CD4-positive, alpha-beta T cell treated with Interleukin-4 for 4 hours (primary cell): ENCODE results near the gene GID4.
A peak's percentile ranks its signal among the peaks of the same experiment; 100 is the strongest.

Experiments
- DNase-seq: peaks from one replicate; pipeline ENCODE4 v3.0.0-alpha.2; 2020

The GID4 gene

DNA sequence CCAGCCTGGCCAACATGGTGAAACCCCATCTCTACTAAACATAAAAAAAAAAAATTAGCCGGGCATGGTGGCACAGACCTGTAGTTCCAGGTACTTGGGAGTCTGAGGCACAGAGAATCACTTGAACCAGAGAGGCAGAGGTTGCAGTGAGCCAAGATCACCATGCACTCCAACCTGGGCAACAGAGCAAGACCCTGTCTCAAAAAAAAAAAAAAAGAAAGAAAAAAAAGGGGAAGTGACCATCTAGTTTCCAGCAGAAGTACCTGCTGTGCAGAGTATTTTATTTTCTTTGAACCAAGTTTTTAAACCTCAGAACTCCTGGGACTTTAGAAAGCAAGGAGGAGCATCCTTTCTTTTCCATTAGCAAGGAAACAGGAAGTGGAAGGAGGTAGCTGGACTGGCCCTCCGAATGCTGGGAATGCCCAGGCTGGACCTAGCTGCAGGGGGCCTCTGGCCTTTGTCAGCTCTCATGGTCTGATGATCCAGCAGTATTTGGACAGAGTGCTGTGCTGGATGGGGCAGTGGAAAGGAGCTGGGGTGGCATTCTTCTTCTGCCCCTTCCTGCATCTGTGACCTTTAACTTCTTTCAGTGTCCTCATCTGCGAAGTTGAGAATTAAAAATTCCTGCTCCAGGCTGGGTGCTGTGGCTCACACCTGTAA, 6.6 kb downstream of the GID4 start:
- DNase-seq: no peak

DNA sequence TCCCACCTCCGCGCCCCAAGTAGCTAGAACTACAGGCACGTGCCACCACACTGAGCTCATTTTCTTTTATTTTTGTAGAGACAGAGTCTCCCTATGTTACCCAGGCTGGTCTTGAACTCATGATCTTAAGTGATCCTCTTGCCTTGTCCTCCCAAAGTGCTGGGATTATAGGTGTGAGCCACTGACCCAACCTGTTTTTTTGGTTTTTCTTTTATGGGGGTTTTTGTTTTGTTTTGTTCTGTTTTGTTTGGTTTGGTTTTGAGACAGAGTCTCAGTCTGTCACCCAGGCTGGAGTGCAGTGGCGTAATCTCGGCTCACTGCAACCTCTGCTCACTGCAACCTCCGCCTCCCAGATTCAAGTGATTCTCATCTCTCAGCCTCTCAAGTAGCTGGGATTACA, 16.4 kb downstream of the GID4 start:
- no peak for DNase-seq

DNA sequence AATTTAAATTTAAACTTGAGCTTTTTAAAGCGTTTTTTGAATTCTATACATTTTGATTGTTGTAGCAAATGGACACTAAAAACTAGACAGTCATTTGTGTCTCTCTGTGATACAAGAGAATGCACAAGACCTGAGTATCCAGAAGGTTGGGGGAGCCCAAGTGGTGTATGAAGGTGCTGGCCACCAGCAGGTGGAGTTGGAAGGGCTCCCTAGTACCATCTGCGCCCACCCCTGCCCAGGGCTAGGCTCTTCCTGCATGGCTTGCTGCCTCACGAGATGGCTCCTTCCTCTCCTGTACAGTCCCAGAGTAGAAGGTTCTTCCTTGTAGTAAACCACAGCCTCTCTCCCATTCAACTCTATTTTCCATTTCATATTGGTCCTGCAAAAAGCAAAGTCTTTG, 17.0 kb downstream of the GID4 start:
- no peak for DNase-seq

DNA sequence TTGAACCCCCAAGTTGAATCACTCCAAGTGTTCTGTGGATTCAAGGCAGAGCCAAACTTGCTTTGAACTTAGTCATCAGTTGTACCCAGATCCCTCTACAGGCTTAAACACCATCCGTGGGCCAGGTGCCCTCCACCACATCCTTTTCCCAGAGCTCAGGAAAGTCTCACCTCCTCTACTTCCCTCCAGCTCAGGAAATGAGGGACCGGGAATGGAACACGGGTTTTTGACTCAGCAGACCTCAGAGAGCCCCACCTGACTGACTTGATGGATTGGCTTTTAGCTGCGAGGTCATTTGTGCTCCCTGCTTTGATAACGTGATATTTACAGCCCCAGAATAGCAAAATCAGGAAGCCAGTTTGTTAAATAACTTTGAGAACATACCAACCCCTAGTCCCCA, 20.1 kb downstream of the GID4 start:
- no peak for DNase-seq

DNA sequence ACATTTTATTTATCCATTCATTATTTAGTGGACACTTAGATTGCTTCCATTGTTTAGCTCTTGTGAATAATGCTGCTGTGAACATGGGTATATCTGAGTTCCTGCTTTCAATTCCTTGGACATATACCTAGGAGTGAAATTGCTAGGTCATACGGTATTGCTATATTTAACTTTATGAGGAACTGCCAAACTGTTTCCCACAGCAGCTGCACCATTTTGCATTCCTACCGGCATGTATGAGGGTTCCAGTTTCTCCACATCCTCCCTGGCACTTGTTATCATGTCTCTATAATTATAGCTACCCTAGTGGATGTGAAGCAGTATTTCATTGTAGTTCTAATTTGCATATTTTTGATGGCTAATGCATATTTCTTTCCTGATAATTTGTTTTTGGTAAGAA, 24.8 kb downstream of the GID4 start:
- no peak for DNase-seq

DNA sequence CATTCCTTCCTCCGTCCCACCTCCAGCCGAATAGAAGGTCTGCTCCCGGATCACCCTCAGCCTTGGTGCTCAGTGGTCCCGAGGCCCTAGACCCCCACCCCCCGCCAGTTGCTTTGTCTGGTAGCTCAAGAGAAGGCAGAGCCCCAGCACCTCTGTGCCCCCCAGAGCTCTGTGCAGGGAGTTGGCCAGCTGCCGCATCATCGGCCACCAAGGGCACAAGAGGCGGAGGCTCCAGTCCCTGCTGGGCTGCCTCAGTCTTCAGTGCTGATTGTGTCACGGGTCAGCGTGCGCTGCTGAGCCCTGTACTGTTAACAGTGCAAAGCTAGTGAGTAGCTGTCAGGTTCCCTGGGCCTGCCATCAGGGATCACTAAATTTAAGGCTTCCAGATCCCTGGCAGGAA, 26.3 kb downstream of the GID4 start:
- DNase-seq: no peak

DNA sequence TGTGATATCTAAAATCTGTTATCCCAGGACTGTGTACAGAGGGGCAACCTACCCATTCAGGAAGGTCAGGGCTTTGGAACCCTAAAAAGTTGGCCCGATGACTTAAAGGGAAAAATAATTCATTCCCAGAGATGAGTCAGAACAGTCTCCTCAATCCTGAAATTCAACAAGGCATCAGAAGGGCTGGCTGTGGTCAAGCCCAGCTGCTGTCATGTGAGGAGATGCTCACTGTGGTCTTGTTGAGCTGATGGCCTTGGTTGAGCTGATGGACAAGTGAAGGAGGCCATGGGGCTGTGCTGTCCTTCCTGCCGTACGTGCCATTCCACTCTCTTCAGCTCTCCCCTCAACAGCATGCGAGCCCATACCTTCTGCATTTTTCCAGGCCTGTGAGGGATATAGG, 27.7 kb downstream of the GID4 start:
- DNase-seq: no peak

DNA sequence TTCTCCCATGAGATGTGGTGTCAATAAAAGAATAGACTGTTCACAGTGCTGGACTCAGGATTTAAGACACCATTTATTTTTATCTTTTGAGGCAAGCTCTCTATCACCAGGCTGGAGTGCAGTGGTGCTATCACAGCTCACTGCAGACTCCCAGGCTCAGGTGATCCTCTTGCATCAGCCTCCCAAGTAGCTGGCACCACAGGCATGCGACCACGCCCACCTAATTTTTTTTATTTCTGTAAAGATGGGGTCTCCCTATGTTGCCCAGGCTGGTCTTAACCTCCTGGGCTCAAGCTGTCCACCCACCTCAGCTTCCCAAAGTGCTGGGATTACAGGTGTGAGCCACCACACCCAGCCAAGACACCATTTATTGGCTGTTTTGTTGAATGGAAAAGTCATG, 29.9 kb downstream of the GID4 start:
- DNase-seq: no peak

DNA sequence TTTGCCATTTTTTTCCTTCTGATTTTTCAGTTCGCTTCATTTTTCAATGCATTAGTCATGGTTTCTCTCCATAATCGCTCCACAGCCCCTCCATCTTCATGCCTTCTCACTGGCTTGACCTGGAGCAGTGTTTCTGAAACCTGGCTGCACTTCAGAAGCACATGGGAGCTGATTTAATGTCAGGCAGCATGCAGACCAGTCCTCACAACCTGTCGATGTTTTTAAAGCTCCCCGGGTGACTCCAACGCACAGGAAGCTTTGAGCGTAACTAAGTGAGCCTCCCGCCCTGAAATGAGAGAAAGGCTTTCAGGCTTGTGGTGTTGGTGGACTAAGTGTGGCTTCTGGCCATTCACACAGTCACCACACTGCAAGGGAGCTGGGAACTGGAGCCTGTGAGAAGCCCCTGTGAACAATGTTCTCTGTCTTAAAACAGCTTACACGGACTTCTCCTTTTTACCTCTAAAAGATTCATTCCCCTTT, 31.7 kb downstream of the GID4 start:
- no peak for DNase-seq

DNA sequence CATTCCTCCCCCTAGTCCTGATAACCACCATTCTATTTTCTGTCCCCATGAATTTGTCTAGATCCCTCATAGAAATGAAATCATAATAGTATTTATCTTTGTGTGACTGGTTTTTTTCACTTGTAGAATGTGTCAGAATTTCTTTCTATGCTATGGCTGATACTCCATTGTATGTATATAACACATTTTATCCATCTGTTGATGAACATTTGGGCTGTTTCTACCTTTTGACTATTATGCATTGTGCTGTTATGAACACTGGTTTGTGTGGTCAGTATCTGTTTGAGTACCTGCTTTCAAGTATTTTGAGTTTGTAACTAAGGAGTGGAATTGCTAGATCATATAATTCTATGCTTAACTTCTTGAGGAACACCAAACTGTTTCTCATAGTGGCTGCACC, 32.5 kb downstream of the GID4 start:
- DNase-seq: no peak

DNA sequence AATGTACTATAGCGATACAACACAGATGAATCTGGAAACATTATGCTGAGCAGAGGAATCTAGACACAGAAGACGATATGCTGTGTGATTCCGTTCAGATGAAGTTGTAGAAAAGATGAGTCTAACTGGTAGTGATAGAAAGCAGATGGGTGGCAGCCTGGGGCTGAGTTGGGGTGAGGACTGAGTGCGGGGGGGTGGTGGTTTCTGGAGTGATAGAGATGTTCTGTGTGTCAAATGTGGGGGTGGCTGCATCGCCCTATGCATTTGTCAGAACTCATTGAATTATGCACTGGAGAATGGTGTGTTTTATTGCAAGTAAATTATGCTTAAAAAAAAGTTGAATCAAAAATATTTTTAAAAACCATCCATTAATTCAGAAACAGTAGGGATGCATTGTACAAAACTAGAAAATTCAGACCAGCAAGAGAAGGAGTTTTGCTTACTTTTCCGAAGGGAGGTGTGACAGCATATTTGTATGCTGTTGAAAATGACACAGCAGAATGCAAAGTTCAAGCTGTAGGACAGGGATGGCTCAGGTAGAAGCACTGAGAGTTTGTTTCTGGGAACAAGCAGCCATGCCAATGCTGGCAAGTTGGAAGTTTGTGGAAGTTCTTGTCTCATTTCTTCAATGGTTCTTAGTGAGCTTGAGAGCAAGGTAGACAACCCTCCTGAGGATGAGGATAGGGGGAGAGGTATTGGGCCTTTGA, 35.5 kb downstream of the GID4 start:
- no peak for DNase-seq

DNA sequence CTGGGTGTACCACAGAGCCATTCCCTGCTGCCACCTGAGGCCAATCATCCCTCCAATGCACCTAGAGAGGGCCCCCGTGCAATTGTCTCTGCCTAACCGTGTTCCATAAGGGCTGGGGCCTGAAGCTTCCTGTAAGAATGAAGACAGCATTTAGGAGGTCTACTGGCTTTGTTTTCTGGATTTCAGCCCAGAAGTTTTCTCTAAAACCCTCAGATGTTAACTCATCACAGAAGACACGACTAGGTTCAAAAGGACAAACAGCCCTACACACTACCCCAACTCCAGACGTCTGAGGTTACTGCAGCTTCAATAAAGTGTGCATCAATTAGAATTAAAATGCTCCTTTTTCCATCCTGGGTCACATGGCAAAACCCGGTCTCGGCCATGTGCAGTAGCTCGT, 37.7 kb downstream of the GID4 start:
- no peak for DNase-seq

DNA sequence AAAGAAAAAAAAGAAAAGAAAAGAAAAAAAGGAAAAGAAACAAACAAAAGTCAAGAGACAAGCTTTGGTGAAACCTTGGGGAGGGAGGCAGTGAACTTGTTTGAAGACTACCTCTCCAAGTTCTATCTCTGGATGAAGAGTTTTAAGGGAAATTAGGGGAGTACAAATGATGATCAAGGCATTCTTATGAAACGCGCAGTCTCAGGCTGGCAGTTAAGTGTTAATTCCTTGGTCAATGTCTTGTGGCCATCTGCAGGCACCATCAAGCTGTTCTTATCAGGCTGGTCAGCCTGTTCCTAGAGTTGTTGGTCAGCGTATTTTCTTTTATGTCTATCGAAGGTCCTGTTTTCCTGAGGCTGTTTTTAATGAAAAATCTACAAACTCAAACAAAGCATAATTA, 40.3 kb downstream of the GID4 start:
- DNase-seq: no peak

DNA sequence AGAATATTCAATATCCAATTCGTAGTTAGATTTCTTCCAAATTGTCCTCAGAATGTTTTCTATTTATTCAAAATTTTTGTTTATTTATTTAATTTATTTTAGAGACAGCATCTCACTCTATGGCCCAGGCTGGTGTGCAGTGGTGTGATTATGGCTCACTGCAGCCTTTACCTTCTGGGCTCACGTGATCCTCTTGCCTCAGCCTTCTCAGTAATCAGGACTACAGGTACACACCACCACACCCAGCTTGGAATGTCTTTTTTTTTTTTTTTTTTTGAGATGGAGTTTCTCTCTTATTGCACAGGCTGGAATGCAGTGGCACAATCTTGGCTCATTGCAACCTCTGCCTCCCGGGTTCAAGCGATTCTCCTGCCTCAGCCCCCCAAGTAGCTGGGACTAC, 45.0 kb downstream of the GID4 start:
- DNase-seq: no peak

DNA sequence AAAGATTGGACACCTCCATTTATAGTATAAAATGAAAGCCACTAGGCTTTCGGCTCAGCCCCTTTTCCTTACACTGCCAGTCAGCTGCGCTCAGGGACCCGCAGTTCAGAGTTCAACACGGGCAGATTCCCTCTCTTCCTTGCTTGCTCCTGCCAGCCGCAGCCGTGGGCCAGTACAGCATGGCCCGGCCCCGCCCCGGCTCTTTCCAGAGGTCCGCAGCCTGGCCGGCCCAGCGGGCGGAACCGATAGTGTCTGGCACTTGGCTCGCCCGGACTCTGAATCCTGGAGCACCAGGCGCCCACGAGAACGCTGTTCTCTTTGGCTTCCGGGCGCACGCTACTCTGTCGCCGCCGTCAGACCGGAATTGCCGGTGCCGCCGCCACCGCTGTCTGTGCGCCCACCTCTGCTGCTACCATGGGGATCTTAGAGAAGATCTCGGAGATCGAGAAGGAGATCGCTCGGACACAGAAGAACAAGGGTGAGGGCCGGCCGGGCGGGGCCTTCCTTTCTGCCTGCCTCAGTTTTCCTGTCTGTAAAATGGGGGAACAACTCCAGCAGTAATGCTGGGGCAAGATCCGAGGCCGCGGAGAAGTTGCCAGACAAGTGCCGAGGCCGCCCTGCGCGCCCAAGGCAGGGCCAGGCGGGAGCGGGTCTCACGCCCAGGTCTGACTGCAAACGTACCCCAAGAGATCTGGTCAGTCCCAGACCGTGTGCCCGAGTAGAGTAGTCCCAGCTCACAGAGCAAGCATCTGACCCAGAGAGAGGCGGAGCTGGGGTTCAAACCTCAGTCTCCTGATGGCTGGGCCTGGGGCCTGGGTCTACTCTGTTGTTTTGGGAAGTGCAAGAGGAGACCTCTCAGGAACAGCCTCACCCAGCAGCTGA, 48.6 kb downstream of the GID4 start, which contains the start of gene DRG2:
Gene DRG2, plus strand, starts transcription at position 339 of the 882 bp plus-strand sequence. Its CDS starts 76 bp downstream, at position 415.
- peak; percentile 84 for DNase-seq

DNA sequence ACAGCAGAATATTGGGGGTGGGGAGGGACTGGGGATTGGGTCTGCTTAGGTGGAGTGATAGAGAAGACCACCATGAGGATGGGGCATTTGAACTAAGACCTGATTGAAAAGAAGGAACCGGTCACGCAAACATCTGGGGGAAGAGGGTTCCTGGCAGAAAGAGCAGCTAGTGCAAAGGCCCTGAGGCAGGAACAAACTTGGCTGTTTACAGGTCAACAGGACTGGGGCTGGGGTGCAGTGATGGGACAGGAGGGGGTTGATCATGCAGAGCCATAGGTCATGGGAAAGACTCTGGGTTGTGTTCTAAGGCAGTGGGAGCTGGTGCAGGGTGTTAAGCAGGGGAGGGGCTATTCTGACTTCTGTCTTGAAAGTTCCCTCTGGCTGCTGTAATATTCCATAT, 50.4 kb downstream of the GID4 start:
- DNase-seq: no peak

DNA sequence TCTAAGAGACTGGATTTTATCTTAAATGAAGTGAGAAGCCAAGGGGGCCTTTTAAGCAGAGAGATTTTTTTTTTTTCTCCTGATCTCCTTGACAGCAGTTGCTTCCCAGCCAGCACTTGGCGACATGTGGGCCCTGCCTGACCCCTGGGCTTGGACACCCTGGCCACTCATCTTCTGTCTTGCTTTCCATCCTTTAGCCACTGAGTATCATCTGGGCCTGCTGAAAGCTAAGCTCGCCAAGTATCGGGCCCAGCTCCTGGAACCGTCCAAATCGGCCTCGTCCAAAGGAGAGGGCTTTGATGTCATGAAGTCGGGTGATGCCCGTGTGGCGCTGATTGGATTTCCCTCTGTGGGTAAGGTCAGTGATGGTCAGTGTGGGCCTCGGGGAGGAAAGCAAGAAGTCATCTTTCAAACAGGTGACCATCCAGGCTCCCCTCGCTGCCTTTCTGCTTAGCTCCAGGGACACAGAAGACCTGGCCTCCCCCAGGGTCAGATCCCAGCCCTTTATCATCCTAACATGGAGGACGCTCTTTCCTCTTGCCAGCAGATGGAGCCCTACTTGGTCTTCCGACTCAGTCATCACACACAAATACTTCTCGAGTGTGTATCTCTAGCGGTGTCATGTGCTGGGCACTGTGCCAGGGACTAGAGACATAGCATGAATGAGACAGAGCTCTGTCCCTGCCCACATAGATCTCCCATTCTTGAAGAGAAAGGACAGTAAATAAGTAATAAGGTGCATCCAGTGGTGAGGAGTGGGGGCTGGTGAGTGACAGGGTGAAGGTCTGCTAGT, 54.6 kb downstream of the GID4 start:
- no peak for DNase-seq

DNA sequence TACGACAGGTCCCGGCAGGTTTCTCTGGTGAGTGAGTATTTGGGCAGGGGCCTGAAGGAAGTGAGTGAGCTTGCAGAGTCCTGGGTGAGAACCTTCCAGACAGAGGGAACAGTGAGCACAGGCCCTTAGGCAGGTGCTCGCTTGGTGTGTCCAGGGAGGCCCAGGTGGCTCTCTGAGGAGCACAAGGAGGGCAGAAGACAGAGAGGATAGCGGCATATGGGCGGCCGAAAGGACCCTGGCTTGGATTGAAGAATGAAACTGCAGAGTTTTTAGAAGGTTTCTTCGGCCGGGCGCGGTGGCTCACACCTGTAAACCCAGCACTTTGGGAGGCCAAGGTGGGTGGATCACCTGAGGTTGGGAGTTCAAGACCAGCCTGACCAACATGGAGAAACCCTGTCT, 55.2 kb downstream of the GID4 start:
- DNase-seq: no peak

DNA sequence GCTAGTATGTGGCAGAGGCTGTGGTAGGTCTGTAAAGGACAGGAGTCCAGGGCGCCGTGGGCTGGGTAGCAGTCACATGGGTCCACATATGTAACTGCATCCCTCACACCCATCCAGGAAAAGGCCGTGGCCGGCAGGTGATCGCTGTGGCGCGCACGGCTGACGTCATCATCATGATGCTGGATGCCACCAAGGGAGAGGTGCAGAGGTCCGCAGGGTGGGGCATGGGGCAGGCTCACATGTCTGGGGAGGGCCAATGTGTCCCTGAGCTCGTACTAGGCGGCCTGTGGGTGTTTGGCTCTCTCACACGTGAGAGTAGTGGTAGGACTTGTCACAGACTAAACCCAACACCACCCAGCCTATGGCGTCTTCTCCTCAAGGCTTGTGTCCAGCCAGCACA, 60.3 kb downstream of the GID4 start:
- no peak for DNase-seq

DNA sequence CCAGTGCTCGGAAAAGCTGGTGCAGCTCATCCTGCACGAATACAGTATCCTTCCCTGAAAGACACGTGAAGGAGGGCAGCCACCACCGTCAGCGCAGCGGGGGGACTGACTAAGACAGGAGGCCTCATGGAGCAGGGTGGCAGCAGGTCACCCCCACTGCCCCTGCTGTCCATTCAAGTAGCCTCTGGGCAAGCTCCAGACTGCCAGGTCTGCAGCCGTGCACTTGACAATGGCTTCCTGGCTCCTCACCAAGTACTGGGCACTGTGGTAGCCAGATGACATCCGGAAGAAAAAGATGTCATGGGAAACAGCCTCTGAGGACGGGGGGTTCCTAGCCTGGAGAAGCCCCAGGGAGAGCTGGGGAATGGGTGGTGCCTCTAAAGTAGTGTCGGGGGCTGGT, 61.4 kb downstream of the GID4 start:
- no peak for DNase-seq

DNA sequence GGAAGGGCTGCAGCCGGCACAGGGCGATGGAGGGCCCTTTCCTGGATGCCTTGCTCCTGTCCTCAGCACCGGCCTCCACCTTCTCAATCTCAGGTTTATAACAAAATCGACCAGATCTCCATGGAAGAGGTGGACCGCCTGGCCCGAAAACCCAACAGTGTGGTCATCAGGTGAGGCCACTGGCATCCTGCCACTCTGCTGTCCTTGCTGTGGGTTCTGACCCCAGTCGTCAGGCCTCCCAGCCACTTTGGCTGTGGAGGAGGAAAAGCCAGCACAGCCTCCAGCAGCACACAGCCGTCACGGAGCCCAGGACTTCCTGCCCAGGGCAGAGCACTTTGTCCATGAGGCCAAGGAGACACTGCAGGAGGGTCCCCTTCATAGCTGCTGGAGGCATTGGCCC, 62.6 kb downstream of the GID4 start:
- no peak for DNase-seq

DNA sequence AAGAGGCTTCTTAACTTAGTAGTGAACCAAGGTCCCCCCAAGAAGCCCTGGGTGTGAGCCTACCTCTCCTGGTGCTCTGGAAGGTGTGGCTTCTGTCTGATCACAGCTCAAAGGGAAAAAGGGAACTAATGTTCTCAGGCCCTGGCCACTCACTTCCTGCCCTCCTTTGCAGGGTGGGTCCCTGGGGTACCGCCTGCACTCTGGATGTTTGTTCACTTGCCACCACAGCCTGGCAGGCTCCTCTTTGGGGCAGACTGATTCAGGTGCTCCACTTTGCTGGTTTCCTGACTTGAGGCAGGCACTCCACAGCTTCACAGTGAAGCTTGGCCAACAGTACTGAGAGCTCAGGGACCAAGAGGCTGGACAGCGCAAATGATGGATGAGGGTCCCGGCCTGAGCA, 63.4 kb downstream of the GID4 start:
- no peak for DNase-seq

DNA sequence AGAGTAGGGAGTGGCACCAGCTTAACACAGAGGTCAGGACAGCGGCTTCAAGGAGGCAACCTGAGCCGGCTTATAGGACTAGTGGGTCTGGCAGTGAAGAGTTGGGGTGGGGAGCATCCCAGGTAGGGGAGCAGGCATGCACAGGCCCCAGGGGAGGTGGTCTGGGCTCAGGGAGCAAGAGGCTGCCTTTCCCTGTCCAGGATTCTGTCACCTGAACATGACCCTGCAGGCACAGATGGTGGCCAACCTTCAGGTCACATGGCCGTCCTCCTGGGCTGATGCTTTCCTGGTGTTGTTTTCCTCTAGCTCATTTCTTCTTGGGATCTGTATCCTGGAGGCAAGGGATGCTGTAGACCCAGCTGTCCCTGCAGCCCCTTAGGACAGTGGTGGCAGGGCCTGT, 65.8 kb downstream of the GID4 start:
- no peak for DNase-seq
